RWPE2 (cell line): Measurements from ENCODE around the gene HAX1.

Source experiments
- ATAC-seq: fragments of 200-7000 bp; cut with Tn5 transposase; 3 replicates; pipeline ENCODE4 v1.9.1; 2021; ENCODE audit warnings: low read depth
- DNase-seq: peaks from one replicate; pipeline ENCODE4 v3.0.0-alpha.2; 2020; ENCODE audit warnings: low spot score
- H3K27ac ChIP-seq: fragments of 450-650 bp; 2 replicates; pipeline ENCODE4 v1.5.1; 2017; ENCODE audit warnings: mild to moderate bottlenecking; ENCODE audit not compliant: poor library complexity, severe bottlenecking
- H3K27me3 ChIP-seq: fragments of 250-450 bp; sonication (Bioruptor Pico); 2 replicates; pipeline ENCODE4 v1.5.1; 2021; ENCODE audit warnings: mild to moderate bottlenecking, moderate library complexity; ENCODE audit not compliant: insufficient read depth, poor library complexity, severe bottlenecking
- H3K36me3 ChIP-seq: fragments of 250-450 bp; sonication (Bioruptor Pico); 2 replicates; pipeline ENCODE4 v1.5.1; 2020; ENCODE audit warnings: low read depth, mild to moderate bottlenecking, moderate library complexity
- H3K4me1 ChIP-seq: fragments of 250-450 bp; sonication (Bioruptor Pico); 2 replicates; pipeline ENCODE4 v1.5.1; 2021; ENCODE audit warnings: mild to moderate bottlenecking, moderate library complexity; ENCODE audit not compliant: insufficient read depth, poor library complexity, severe bottlenecking
- H3K4me3 ChIP-seq: fragments of 250-450 bp; sonication (Bioruptor Pico); 2 replicates; pipeline ENCODE4 v1.5.1; 2021; ENCODE audit warnings: mild to moderate bottlenecking, moderate library complexity; ENCODE audit not compliant: severe bottlenecking
- H3K9me3 ChIP-seq: fragments of 250-450 bp; sonication (Bioruptor Pico); 2 replicates; pipeline ENCODE4 v1.5.1; 2021; ENCODE audit warnings: mild to moderate bottlenecking, moderate library complexity; ENCODE audit not compliant: severe bottlenecking
- TF ChIP-seq, protein P1 (sequence below): fragments of 450-650 bp; IDR thresholded peaks from one replicate; pipeline ENCODE4 v1.5.1; 2017; ENCODE audit warnings: mild to moderate bottlenecking, moderate library complexity; ENCODE audit not compliant: poor library complexity, severe bottlenecking

The HAX1 gene

DNA sequence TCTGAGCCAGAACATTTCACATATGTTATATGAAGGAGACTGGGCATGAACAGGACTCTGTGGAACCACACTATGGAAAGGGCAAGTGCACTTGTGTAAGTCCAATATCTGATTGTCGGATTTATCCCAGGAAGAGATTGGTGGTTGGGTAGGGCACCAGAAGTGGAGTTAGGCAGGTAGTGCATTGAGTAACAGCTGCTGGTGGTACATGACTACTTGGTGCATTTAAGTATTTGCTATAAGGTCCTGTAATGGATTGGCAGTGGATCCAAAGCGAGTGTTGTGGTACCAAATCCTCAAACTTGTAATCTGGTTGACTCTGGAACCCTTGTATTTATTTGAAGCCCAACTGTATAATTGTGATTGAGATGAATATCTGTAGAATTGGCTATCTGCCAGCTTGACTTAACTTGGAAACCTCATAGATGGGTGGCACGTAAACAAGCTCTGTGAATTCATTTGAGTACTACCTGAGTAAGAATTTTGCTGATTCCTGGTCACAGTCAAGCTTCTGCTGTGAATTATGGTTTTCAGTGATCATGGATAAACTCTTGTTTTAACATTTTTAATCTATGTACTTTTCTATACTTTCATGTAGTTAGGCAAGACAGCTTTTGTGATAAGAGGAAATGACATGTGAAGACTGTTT lies 30.6 kb upstream of the HAX1 start:
- TF ChIP-seq, protein P1, sequence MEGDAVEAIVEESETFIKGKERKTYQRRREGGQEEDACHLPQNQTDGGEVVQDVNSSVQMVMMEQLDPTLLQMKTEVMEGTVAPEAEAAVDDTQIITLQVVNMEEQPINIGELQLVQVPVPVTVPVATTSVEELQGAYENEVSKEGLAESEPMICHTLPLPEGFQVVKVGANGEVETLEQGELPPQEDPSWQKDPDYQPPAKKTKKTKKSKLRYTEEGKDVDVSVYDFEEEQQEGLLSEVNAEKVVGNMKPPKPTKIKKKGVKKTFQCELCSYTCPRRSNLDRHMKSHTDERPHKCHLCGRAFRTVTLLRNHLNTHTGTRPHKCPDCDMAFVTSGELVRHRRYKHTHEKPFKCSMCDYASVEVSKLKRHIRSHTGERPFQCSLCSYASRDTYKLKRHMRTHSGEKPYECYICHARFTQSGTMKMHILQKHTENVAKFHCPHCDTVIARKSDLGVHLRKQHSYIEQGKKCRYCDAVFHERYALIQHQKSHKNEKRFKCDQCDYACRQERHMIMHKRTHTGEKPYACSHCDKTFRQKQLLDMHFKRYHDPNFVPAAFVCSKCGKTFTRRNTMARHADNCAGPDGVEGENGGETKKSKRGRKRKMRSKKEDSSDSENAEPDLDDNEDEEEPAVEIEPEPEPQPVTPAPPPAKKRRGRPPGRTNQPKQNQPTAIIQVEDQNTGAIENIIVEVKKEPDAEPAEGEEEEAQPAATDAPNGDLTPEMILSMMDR = no peak
- no peak for ATAC-seq
- DNase-seq = no peak
- H3K36me3 ChIP-seq = peaks cover 97% of the 10 kb centered on the region
- no peak overlapping the region for H3K27ac ChIP-seq
- H3K4me1 ChIP-seq = no peaks in the 10 kb centered on the region
- H3K9me3 ChIP-seq = no peaks in the 10 kb centered on the region
- H3K27me3 ChIP-seq = no peaks in the 10 kb centered on the region
- H3K4me3 ChIP-seq = no peak overlapping the region

DNA sequence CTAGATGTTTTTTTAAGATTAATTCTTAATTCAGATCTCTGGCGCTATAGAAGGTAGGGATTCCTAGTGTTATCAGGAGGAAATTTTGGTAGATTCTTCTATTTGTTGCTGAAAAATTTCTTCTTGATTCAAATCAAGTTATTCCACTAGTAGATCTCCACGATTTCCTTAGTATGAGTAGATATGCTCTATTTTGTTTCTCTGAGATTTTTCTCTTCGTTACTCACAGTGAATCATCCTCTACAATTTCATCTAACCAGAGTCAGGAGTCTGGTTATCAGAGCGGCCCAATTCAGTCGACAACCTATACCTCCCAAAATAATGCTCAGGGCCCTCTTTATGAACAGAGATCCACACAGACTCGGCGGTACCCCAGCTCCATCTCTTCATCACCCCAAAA lies 18.8 kb upstream of the HAX1 start:
- Histone ChIP-seq H3K4me1 (no peaks in the 10 kb centered on the region), H3K27me3 (no peaks in the 10 kb centered on the region), H3K4me3 (no peak overlapping the region), H3K9me3 (no peaks in the 10 kb centered on the region), H3K27ac (no peak overlapping the region), H3K36me3 (peaks cover 100% of the 10 kb centered on the region)
- ATAC-seq (no peak), DNase-seq (no peak)
- TF ChIP-seq, protein P1 = no peak

DNA sequence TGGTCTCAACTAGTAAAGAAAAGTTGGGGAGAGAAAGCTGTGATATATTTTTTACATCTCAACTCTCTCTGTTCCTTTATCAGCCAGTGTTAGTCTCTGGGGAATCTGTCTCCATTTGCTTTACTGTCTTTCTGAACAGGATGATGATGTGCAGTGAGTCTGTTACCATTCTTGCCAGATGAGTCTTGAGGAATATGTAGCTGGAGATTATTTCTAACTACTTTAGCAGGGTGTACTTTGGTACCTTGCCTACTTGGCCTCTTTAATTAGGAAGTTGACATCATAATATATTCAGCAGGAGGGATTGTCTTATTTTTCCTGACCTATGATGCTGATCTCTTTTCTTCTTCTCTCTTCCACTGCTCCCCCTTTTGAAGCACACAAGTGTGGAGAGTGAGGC lies 15.7 kb upstream of the HAX1 start:
- DNase-seq (no peak), ATAC-seq (no peak)
- Histone ChIP-seq H3K9me3 (no peaks in the 10 kb centered on the region), H3K27ac (no peak overlapping the region), H3K4me1 (no peaks in the 10 kb centered on the region), H3K36me3 (peaks cover 100% of the 10 kb centered on the region), H3K4me3 (no peak overlapping the region), H3K27me3 (no peaks in the 10 kb centered on the region)
- TF ChIP-seq, protein P1 = no peak

DNA sequence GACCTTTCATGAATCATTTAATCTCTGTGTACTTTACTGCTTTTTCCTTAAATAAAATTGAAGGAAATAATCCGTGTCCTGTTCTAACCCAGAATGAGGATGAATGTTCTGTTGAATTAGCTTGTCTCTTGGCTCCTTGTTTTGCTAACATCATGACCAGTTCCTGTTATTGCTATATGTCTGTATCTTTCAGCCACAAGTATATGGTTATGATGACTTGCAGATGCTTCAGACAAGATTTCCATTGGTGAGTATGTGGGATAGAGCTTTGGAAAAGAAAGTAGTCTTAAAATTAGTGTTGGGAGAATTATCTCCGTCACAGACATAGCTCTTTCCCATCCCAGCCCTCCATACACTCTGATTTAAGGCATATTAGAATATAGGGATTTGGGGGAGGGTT lies 13.6 kb upstream of the HAX1 start:
- Histone ChIP-seq H3K9me3 (no peaks in the 10 kb centered on the region), H3K4me1 (no peaks in the 10 kb centered on the region), H3K27me3 (no peaks in the 10 kb centered on the region), H3K4me3 (no peak overlapping the region), H3K36me3 (peaks cover 100% of the 10 kb centered on the region), H3K27ac (no peak overlapping the region)
- DNase-seq = no peak
- ATAC-seq = no peak
- TF ChIP-seq, protein P1 = no peak

DNA sequence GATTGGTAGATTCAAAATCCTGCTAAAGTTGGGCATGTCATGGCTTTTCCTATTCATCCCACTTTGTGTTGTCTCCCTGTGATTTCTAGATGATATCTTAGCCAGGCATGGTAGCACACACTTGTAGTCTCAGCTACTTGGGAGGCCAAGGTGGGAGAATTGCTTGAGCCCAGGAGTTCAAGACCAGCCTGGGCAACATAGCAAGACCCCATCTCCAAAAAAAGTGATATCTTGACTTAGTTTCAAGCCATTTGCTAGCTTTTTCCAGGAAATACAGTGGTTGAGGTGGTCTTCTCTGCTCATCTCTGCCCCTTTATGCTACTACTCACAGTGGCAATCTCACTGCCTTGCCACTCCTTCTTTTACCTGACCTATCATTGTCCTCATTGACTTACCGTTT lies 12.3 kb upstream of the HAX1 start:
- Histone ChIP-seq H3K9me3 (no peaks in the 10 kb centered on the region), H3K4me1 (no peaks in the 10 kb centered on the region), H3K27ac (no peak overlapping the region), H3K36me3 (peaks cover 97% of the 10 kb centered on the region), H3K4me3 (no peak overlapping the region), H3K27me3 (no peaks in the 10 kb centered on the region)
- no peak for ATAC-seq
- DNase-seq = no peak
- TF ChIP-seq, protein P1 = no peak
